ENCODE results near the gene MTMR10. TPM values are rescaled to one million over a fixed set of nuclear protein-coding genes. Genes with fewer than 3 reads are reported as not detected.

MTMR10 gene
- total RNA-seq, 1 experiment from 2014 or later: 16.0 TPM

DNA sequence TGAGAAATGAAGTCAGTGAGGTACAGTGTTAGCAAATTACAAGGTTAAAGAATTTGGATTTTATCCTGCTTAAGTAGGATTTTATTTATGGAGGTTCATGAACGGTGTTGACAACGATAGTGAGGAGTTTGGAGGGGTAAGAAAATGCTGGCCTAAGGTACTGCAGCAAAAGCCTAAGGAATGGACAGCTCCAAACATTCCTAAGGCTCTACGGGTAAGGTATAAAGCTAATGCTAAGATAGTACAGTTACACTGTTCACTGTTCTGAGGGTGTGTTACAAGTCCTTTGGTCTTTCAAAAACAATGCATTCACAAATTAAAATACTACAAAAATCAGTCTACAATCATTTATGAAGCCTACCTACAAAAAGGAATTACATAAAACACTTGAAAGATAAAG is 7.3 kb downstream of the MTMR10 start:
- H3K4me3 ChIP-seq (ENCODE audit: low read depth, low read length, poor library complexity, severe bottlenecking): no peak overlapping the region
- intact Hi-C loops (cut with micrococcal nuclease; ENCODE audit: unreplicated experiment): loop anchor here (10.0 kb wide), 1 partner anchor 141 kb away; no protein-coding TSS in a partner anchor
- H3K27me3 ChIP-seq (replicated peaks; ENCODE audit: insufficient read depth, low read depth, low read length, poor library complexity): no peaks in the 10 kb centered on the region
- ChIA-PET CTCF (no interaction called here), POLR2A (ENCODE audit: low non-redundant PET) (no interaction called here)
- TF ChIP-seq EZH2 (IDR thresholded peaks at IDR 0.05; ENCODE audit: borderline replicate concordance, low read depth, low read length, poor library complexity, severe bottlenecking): no peak
- TF ChIP-seq, protein P1, sequence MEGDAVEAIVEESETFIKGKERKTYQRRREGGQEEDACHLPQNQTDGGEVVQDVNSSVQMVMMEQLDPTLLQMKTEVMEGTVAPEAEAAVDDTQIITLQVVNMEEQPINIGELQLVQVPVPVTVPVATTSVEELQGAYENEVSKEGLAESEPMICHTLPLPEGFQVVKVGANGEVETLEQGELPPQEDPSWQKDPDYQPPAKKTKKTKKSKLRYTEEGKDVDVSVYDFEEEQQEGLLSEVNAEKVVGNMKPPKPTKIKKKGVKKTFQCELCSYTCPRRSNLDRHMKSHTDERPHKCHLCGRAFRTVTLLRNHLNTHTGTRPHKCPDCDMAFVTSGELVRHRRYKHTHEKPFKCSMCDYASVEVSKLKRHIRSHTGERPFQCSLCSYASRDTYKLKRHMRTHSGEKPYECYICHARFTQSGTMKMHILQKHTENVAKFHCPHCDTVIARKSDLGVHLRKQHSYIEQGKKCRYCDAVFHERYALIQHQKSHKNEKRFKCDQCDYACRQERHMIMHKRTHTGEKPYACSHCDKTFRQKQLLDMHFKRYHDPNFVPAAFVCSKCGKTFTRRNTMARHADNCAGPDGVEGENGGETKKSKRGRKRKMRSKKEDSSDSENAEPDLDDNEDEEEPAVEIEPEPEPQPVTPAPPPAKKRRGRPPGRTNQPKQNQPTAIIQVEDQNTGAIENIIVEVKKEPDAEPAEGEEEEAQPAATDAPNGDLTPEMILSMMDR (conservative IDR thresholded peaks at IDR 0.05; ENCODE audit: low read depth, low read length): no peak
- peaks cover 9% of the 10 kb centered on the region for H3K4me1 ChIP-seq (ENCODE audit: insufficient read depth, low read length, poor library complexity, severe bottlenecking)
- H3K36me3 ChIP-seq (ENCODE audit: insufficient read depth, low read length, poor library complexity, severe bottlenecking): no peaks in the 10 kb centered on the region
- no peak overlapping the region for H3K27ac ChIP-seq (ENCODE audit: low read depth, low read length, poor library complexity, severe bottlenecking)
- DNase-seq (ENCODE audit: low spot score): no peak
- BruUV-seq (replicated peaks): no TSS peak
- no peaks in the 10 kb centered on the region for H3K9me3 ChIP-seq (ENCODE audit: low read depth, low read length, poor library complexity, severe bottlenecking)

DNA sequence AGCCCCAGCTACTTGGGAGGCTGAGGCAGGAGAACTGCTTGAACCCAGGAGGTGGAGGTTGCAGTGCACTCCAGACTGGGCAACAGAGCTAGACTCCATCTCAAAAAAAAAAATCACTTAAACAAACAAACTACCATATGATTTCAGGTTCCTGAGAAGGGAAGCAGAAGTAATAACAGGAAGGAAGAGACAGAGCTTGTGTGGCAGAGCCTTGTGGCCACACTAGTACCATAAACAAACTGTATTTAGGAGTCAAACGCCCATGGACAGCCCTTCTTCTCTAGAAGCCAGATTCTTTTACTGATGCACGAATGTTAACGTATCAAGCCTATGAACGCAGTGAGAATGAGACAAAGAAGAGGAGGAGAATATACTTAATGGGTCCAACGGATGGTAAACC is 12.0 kb downstream of the MTMR10 start:
- ChIA-PET POLR2A (ENCODE audit: low non-redundant PET) (no interaction called here), CTCF (no interaction called here)
- Histone ChIP-seq H3K4me3 (ENCODE audit: low read depth, low read length, poor library complexity, severe bottlenecking) (no peak overlapping the region), H3K4me1 (ENCODE audit: insufficient read depth, low read length, poor library complexity, severe bottlenecking) (peaks cover under 1% of the 10 kb centered on the region), H3K36me3 (ENCODE audit: insufficient read depth, low read length, poor library complexity, severe bottlenecking) (no peaks in the 10 kb centered on the region), H3K27me3 (replicated peaks; ENCODE audit: insufficient read depth, low read depth, low read length, poor library complexity) (no peaks in the 10 kb centered on the region), H3K9me3 (ENCODE audit: low read depth, low read length, poor library complexity, severe bottlenecking) (no peaks in the 10 kb centered on the region), H3K27ac (ENCODE audit: low read depth, low read length, poor library complexity, severe bottlenecking) (no peak overlapping the region)
- intact Hi-C loops (cut with micrococcal nuclease; ENCODE audit: unreplicated experiment): no loop called here
- no TSS peak for BruUV-seq (replicated peaks)
- DNase-seq (ENCODE audit: low spot score): no peak
- TF ChIP-seq, protein P1 (conservative IDR thresholded peaks at IDR 0.05; ENCODE audit: low read depth, low read length): no peak
- TF ChIP-seq EZH2 (IDR thresholded peaks at IDR 0.05; ENCODE audit: borderline replicate concordance, low read depth, low read length, poor library complexity, severe bottlenecking): no peak

DNA sequence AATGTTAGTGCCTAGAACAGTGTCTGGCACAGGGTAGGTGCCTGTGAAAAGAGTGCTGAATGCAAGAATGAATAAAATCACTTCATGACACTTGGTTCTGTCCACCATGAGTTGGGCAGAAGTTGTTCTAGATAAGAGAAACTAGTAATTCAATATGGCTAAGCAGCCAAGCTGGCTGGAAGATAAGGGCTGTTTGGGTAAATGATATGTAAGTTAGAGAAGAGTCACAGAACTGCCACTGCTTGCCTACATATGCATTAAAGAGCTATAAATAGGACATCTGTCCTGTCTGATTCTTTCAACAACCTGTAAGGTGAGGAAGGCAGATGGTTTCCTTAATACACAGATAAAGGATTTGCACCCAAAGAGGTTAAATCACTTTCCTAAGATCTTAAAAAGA is 13.1 kb downstream of the MTMR10 start:
- POLR2A ChIA-PET (ENCODE audit: low non-redundant PET): no interaction called here
- CTCF ChIA-PET: no interaction called here
- Histone ChIP-seq H3K36me3 (ENCODE audit: insufficient read depth, low read length, poor library complexity, severe bottlenecking) (no peaks in the 10 kb centered on the region), H3K27me3 (replicated peaks; ENCODE audit: insufficient read depth, low read depth, low read length, poor library complexity) (no peaks in the 10 kb centered on the region), H3K9me3 (ENCODE audit: low read depth, low read length, poor library complexity, severe bottlenecking) (no peaks in the 10 kb centered on the region), H3K4me1 (ENCODE audit: insufficient read depth, low read length, poor library complexity, severe bottlenecking) (no peaks in the 10 kb centered on the region), H3K4me3 (ENCODE audit: low read depth, low read length, poor library complexity, severe bottlenecking) (no peak overlapping the region), H3K27ac (ENCODE audit: low read depth, low read length, poor library complexity, severe bottlenecking) (no peak overlapping the region)
- TF ChIP-seq, protein P1 (conservative IDR thresholded peaks at IDR 0.05; ENCODE audit: low read depth, low read length): no peak
- no peak for TF ChIP-seq EZH2 (IDR thresholded peaks at IDR 0.05; ENCODE audit: borderline replicate concordance, low read depth, low read length, poor library complexity, severe bottlenecking)
- no peak for DNase-seq (ENCODE audit: low spot score)
- intact Hi-C loops (cut with micrococcal nuclease; ENCODE audit: unreplicated experiment): no loop called here
- BruUV-seq (replicated peaks): no TSS peak

Data from A673 (cell line).